ENCODE measurements around the gene PSORS1C2.
"Not testable (repeated sequence)": the region's sequence is repeated elsewhere in the genome, so short reads cannot be mapped to it uniquely, and the experiment has no call there.

PSORS1C2 gene

GRCh38 chr6:31138982-31139381 lies at the start of gene PSORS1C2:
PSORS1C2 (minus strand) TSS chr6:31139066; CDS start chr6:31139026, 40 bp downstream.
- no peak for DNase-seq

GRCh38 chr6:31187780-31188194 lies 48.9 kb upstream of the PSORS1C2 start:
- no peak for DNase-seq

GRCh38 chr6:31186052-31186734 lies 47.3 kb upstream of the PSORS1C2 start:
- DNase-seq, result no peak

- not testable (repeated sequence) for DNase-seq
These were observed 46.8 kb upstream of the PSORS1C2 start for GRCh38 chr6:31185695-31186051.

- not testable (repeated sequence) for DNase-seq
These were observed 45.0 kb upstream of the PSORS1C2 start for GRCh38 chr6:31183859-31184258.

GRCh38 chr6:31183287-31183686 lies 44.4 kb upstream of the PSORS1C2 start:
- not testable (repeated sequence) for DNase-seq

GRCh38 chr6:31180500-31180899 lies 41.6 kb upstream of the PSORS1C2 start:
- DNase-seq, result peak; percentile 54

- no peak for DNase-seq
These were observed 41.0 kb upstream of the PSORS1C2 start for GRCh38 chr6:31179896-31180295.

GRCh38 chr6:31179042-31179386 lies 40.1 kb upstream of the PSORS1C2 start:
- DNase-seq, result no peak

- no peak for DNase-seq
These were observed 39.5 kb upstream of the PSORS1C2 start for GRCh38 chr6:31178143-31179041.

- no peak for DNase-seq
These were observed 37.1 kb upstream of the PSORS1C2 start for GRCh38 chr6:31175971-31176370.

GRCh38 chr6:31174378-31174777 lies 35.5 kb upstream of the PSORS1C2 start:
- DNase-seq, result no peak

GRCh38 chr6:31173406-31173805 lies 34.5 kb upstream of the PSORS1C2 start:
- no peak for DNase-seq

GRCh38 chr6:31172973-31173384 lies 34.1 kb upstream of the PSORS1C2 start:
- no peak for DNase-seq

GRCh38 chr6:31171931-31172905 lies 33.4 kb upstream of the PSORS1C2 start:
- DNase-seq, result no peak

GRCh38 chr6:31170987-31171671 lies 32.3 kb upstream of the PSORS1C2 start:
- DNase-seq, result no peak

- DNase-seq, result no peak
These were observed 31.7 kb upstream of the PSORS1C2 start, which contains the start of gene POU5F1 for GRCh38 chr6:31170600-31170881. POU5F1 (minus strand) TSS chr6:31170682; CDS start chr6:31170620, 62 bp downstream.

GRCh38 chr6:31169858-31170599 lies 31.2 kb upstream of the PSORS1C2 start:
- DNase-seq, result not testable (repeated sequence)

- no peak for DNase-seq
These were observed 30.4 kb upstream of the PSORS1C2 start for GRCh38 chr6:31169123-31169857.

- DNase-seq, result no peak
These were observed 29.7 kb upstream of the PSORS1C2 start for GRCh38 chr6:31168606-31169005.

GRCh38 chr6:31165986-31166385 lies 27.1 kb upstream of the PSORS1C2 start:
- no peak for DNase-seq

Data from eye (tissue), 1 donor.